ENCODE data around the gene LHX4. TPM values are rescaled to one million over a fixed set of nuclear protein-coding genes. Genes with fewer than 3 reads are reported as not detected.

LHX4 gene
- total and polyA plus RNA-seq, 2 of the 4 experiments (the other 2 are of a cell fraction), result 0.05 to 0.18 TPM

GRCh38 chr1:180218806-180219765, 11.0 kb upstream of the LHX4 start:
- Histone ChIP-seq H2AFZ (replicated peaks; ENCODE audit: low read length, poor library complexity) (no peak overlapping the region), H3K9me1 (ENCODE audit: insufficient read depth, low read length) (no peaks in the 10 kb centered on the region), H3K4me3 (ENCODE audit: insufficient read depth, low read depth, low read length) (no peak overlapping the region), H2BK120ac (ENCODE audit: low read depth, low read length) (no peak overlapping the region), H3K4me1 (ENCODE audit: control insufficient read depth, insufficient read depth, low read length) (peaks cover 2% of the 10 kb centered on the region; the same call in 1 of the 2 replicates), H3K4ac (ENCODE audit: low read depth, low read length) (no peak overlapping the region), H2AK9ac (replicated peaks; ENCODE audit: low read depth, low read length, poor library complexity) (no peak overlapping the region), H3K79me1 (ENCODE audit: low read depth in 1 of 2, low read length in 2 of 2) (no peaks in the 10 kb centered on the region), H2AK5ac (ENCODE audit: low read depth, low read length) (no peak overlapping the region), H3K4me2 (ENCODE audit: low read depth, low read length) (no peak overlapping the region), H3K14ac (replicated peaks; ENCODE audit: low read depth, low read length) (no peak overlapping the region), H3K9ac (ENCODE audit: low read depth, low read length) (no peak overlapping the region), H4K5ac (ENCODE audit: low read depth, low read length) (no peak overlapping the region), H3K27ac (ENCODE audit: insufficient read depth, low read length) (no peak overlapping the region), H3K27me3 (ENCODE audit: control insufficient read depth, insufficient read depth, low read length) (peaks cover 40% of the 10 kb centered on the region), H4K8ac (ENCODE audit: low read depth in 2 of 2, low read length in 2 of 2) (no peak overlapping the region), H3K36me3 (ENCODE audit: control insufficient read depth, insufficient read depth, low read length) (no peaks in the 10 kb centered on the region), H3K56ac (ENCODE audit: extremely low read depth, insufficient read depth, low read length) (no peak overlapping the region), H2BK15ac (ENCODE audit: low read depth, low read length) (no peak overlapping the region), H3K9me3 (ENCODE audit: control insufficient read depth, insufficient read depth, low read length) (no peaks in the 10 kb centered on the region), H4K20me1 (ENCODE audit: insufficient read depth, low read length) (no peaks in the 10 kb centered on the region), H2BK5ac (ENCODE audit: low read depth, low read length, poor library complexity, severe bottlenecking) (no peak overlapping the region), H4K91ac (ENCODE audit: insufficient read depth, low read depth, low read length) (no peak overlapping the region), H2BK20ac (ENCODE audit: low read depth, low read length) (no peak overlapping the region), H3K18ac (ENCODE audit: low read depth, low read length) (no peak overlapping the region), H3K23ac (ENCODE audit: low read depth, low read length) (no peak overlapping the region)
- no peak for DNase-seq
- no peak for ATAC-seq (ENCODE audit: low read depth)
- CTCF ChIA-PET, result interaction anchor here (0.5 kb wide), 1 partner anchor 259 kb away, joined by 4 read pairs; no protein-coding TSS in a partner anchor
- intact Hi-C loops (cut with micrococcal nuclease) (no loop called here), in situ Hi-C loops (cut with MboI; ENCODE audit: low sequenced_read_pairs) (no loop called here), dilution Hi-C loops (cut with HindIII; ENCODE audit: low sequenced_read_pairs, unreplicated experiment) (no loop called here)
- 53% methylated on average over 3 of the region's 20 CpGs; no CpG with 5 or more reads in 1 of the 2 experiments for WGBS, 2 experiments (ENCODE audit: extremely low coverage in 2 of 2, insufficient read length in 1 of 2)
- no TSS peak for BruUV-seq (replicated peaks)
- TF ChIP-seq POLR2A (IDR thresholded peaks at IDR 0.05; ENCODE audit: low read depth, low read length), result no peak
- no peak for TF ChIP-seq SMC3 (IDR thresholded peaks at IDR 0.05; ENCODE audit: low read depth, low read length)
- no peak for TF ChIP-seq CHD1 (IDR thresholded peaks at IDR 0.05; ENCODE audit: low read depth, low read length)
- no peak for TF ChIP-seq MAFK (IDR thresholded peaks at IDR 0.05; ENCODE audit: low read depth, low read length)
- POLR2A ChIA-PET (ENCODE audit: unreplicated experiment), result no interaction called here

Data from IMR-90 (cell line).